Measurements from ENCODE around the gene TEKT5.

The TEKT5 gene

DNA sequence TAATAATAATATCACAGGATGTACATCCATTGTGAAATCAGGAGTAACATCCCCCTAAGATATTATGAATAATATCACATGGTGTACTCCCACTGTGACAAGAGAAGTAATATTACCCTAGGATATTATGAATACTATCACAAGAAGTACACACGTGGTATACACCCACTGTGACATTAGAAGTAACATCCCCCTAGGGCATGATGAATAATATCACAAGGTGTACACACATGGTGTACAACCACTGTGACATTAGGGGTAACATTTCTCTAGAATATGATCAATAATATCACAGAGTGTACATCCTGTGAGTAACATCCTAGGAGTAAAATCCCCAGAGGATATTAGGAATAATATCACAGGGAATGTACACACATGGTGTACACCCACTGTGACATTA lies 5.0 kb upstream of the TEKT5 start:
- TF ChIP-seq GATA3 (IDR thresholded peaks at IDR 0.05; ENCODE audit: low read depth, low read length) (no peak), GATA2 (IDR thresholded peaks at IDR 0.05; ENCODE audit: low read depth, low read length) (no peak)

GRCh38 chr16:10694306-10694705 lies 424 bp downstream of the TEKT5 start:
- TF ChIP-seq GATA2 (IDR thresholded peaks at IDR 0.05; ENCODE audit: low read depth, low read length) (no peak), GATA3 (IDR thresholded peaks at IDR 0.05; ENCODE audit: low read depth, low read length) (no peak)

GRCh38 chr16:10693889-10694288 lies 841 bp downstream of the TEKT5 start:
- no peak for TF ChIP-seq GATA2 (IDR thresholded peaks at IDR 0.05; ENCODE audit: low read depth, low read length)

GRCh38 chr16:10692470-10692869 lies 2.3 kb downstream of the TEKT5 start:
- no peak for TF ChIP-seq GATA2 (IDR thresholded peaks at IDR 0.05; ENCODE audit: low read depth, low read length)
- no peak for TF ChIP-seq GATA3 (IDR thresholded peaks at IDR 0.05; ENCODE audit: low read depth, low read length)

GRCh38 chr16:10688726-10689125 lies 6.0 kb downstream of the TEKT5 start:
- no peak for TF ChIP-seq GATA2 (IDR thresholded peaks at IDR 0.05; ENCODE audit: low read depth, low read length)
- no peak for TF ChIP-seq GATA3 (IDR thresholded peaks at IDR 0.05; ENCODE audit: low read depth, low read length)

DNA sequence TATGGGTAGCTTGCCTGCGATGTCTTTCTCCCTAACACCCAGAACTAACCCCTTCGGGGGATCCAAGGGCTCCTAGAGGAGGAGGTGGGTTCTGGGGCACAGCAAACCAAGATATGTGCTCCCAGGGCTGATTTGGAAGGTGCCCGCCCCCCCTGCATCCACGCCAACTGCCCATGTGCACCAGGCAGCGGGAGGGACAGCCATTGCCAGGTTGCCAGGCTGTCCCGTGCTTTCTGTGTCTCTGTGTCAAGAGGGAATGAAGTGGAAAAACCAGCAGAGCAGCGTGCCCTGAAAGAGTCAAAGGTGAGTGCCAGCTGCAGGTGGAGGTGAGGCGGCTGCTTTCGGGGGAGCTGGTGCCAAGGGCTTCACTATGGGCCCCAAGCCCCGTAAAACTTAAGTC lies 6.4 kb downstream of the TEKT5 start:
- TF ChIP-seq GATA2 (IDR thresholded peaks at IDR 0.05; ENCODE audit: low read depth, low read length) = no peak
- no peak for TF ChIP-seq GATA3 (IDR thresholded peaks at IDR 0.05; ENCODE audit: low read depth, low read length)

- TF ChIP-seq GATA2 (IDR thresholded peaks at IDR 0.05; ENCODE audit: low read depth, low read length) (no peak), GATA3 (IDR thresholded peaks at IDR 0.05; ENCODE audit: low read depth, low read length) (no peak)
These were observed 9.0 kb downstream of the TEKT5 start for GRCh38 chr16:10685709-10686108.

- TF ChIP-seq GATA3 (IDR thresholded peaks at IDR 0.05; ENCODE audit: low read depth, low read length) (no peak), GATA2 (IDR thresholded peaks at IDR 0.05; ENCODE audit: low read depth, low read length) (no peak)
These were observed 10.1 kb downstream of the TEKT5 start for GRCh38 chr16:10684511-10685151.

GRCh38 chr16:10683170-10683569 lies 11.6 kb downstream of the TEKT5 start:
- no peak for TF ChIP-seq GATA3 (IDR thresholded peaks at IDR 0.05; ENCODE audit: low read depth, low read length)
- no peak for TF ChIP-seq GATA2 (IDR thresholded peaks at IDR 0.05; ENCODE audit: low read depth, low read length)

GRCh38 chr16:10682604-10683003 lies 12.1 kb downstream of the TEKT5 start:
- no peak for TF ChIP-seq GATA3 (IDR thresholded peaks at IDR 0.05; ENCODE audit: low read depth, low read length)
- no peak for TF ChIP-seq GATA2 (IDR thresholded peaks at IDR 0.05; ENCODE audit: low read depth, low read length)

- TF ChIP-seq GATA2 (IDR thresholded peaks at IDR 0.05; ENCODE audit: low read depth, low read length) (no peak), GATA3 (IDR thresholded peaks at IDR 0.05; ENCODE audit: low read depth, low read length) (no peak)
These were observed 13.1 kb downstream of the TEKT5 start for GRCh38 chr16:10681310-10682308.

DNA sequence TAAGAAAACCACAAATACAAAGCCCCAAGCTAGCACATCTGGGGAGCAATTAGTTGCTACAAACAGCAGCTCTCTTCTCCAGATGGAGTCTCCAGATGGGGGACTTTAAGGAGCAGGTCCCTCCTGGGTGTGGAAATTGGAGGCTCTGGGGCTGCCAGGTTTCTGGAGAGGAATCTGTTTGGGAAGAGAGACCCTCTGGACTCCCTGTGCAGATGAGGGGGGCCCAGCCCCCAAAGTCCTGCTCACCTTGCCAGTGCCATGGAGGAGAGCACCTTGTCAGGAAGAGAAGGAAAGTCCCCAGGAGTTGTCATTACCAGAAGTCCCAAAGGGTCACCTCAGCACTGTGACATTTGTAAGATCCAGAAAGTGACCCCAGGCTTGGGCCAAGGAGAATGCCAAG lies 14.8 kb downstream of the TEKT5 start:
- TF ChIP-seq GATA2 (IDR thresholded peaks at IDR 0.05; ENCODE audit: low read depth, low read length) (no peak), GATA3 (IDR thresholded peaks at IDR 0.05; ENCODE audit: low read depth, low read length) (no peak)

- TF ChIP-seq GATA2 (IDR thresholded peaks at IDR 0.05; ENCODE audit: low read depth, low read length) (no peak), GATA3 (IDR thresholded peaks at IDR 0.05; ENCODE audit: low read depth, low read length) (no peak)
These were observed 16.1 kb downstream of the TEKT5 start for GRCh38 chr16:10678655-10679054.

GRCh38 chr16:10676284-10676683 lies 18.4 kb downstream of the TEKT5 start:
- TF ChIP-seq GATA2 (IDR thresholded peaks at IDR 0.05; ENCODE audit: low read depth, low read length) (no peak), GATA3 (IDR thresholded peaks at IDR 0.05; ENCODE audit: low read depth, low read length) (no peak)

DNA sequence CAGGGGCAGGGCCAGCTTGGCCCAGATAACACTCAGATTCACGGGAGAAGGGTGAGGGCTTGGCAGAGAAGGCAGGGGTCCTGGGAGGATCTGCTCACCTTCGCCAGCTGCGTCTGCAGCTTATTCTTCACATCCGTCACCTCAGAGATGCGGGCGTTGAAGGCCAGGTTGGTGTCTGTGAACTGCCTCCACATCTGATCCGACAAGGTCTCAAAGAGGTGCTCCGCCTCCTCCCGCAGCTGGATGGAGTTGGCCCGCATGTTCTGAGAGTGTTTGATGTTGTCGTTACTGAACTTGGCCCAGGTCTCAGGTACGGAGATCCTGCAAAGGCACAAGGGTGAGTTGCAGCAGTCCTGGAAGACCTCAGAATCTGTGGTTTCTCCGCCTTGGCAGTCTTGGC lies 18.9 kb downstream of the TEKT5 start:
- TF ChIP-seq GATA3 (IDR thresholded peaks at IDR 0.05; ENCODE audit: low read depth, low read length) (no peak), GATA2 (IDR thresholded peaks at IDR 0.05; ENCODE audit: low read depth, low read length) (no peak)

Measured in SH-SY5Y (cell line).